ENCODE measurements around the gene COA4. TPM values are rescaled to one million over a fixed set of nuclear protein-coding genes. Genes with fewer than 3 reads are reported as not detected.

Gene COA4
- 39.3 and 45.9 TPM in 2 replicates for total RNA-seq

GRCh38 chr11:73876424-73877310 lies at the start of gene COA4, which contains the start of gene PAAF1:
Gene COA4, minus strand, starts transcription at chr11:73876846. Its CDS starts 3,468 bp downstream, at chr11:73873378.
Gene PAAF1, plus strand, starts transcription at chr11:73876999. Its CDS starts 23 bp downstream, at chr11:73877022.

Other genes with a start within 250 kb of the COA4 start
- 1.2 TPM in 1 of 2 replicates, not detected in the other for gene PLEKHB1, start 230.3 kb downstream of the COA4 start, total RNA-seq
- gene RAB6A, start 115.8 kb downstream of the COA4 start, total RNA-seq, result 113 and 240 TPM in 2 replicates
- 25.9 and 30.9 TPM in 2 replicates for gene MRPL48, start 89.0 kb downstream of the COA4 start, total RNA-seq
- 8.2 and 12.2 TPM in 2 replicates for gene PAAF1, start 153 bp upstream of the COA4 start, total RNA-seq
- not detected in 2 replicates for gene DNAJB13, start 74.2 kb upstream of the COA4 start, total RNA-seq
- 2.4 and 2.9 TPM in 2 replicates for gene UCP2, start 106.0 kb upstream of the COA4 start, total RNA-seq
- gene UCP3, start 132.2 kb upstream of the COA4 start, total RNA-seq, result 0.33 and 3.1 TPM in 2 replicates